GM12878 (cell line): ENCODE results near the gene ALDH1L1. TPM values are rescaled to one million over a fixed set of nuclear protein-coding genes. Genes with fewer than 3 reads are reported as not detected.

Source experiments
- EGR1 ChIP-seq, 2 experiments: IDR thresholded peaks; 1 replicate in 1 of 2; 2 replicates in 1 of 2; pipeline ENCODE4 v1.6.1; 2011 to 2012; ENCODE audit warnings: low read depth in 2 of 2, low read length in 2 of 2, borderline replicate concordance in 1 of 2, mild to moderate bottlenecking in 1 of 2, moderate library complexity in 1 of 2
- MYC ChIP-seq: IDR thresholded peaks from 2 replicates; pipeline ENCODE4 v1.6.1; 2011; ENCODE audit warnings: mild to moderate bottlenecking, low read length, moderate library complexity, inconsistent platforms; ENCODE audit not compliant: insufficient read depth, insufficient replicate concordance, insufficient read length, severe bottlenecking
- polyA plus RNA-seq, 11 experiments: library from polyadenylated mRNA; depleted of rRNA in 4 of 11; unstranded in 6 of 11; stranded (reverse) in 5 of 11; fragments of >200 nt; fragmentation: Nextera tagmentation in 4 of 11; fragmentation: Illumina TruSeq in 1 of 11; extraction: Ambion mirVana in 4 of 11; extraction: Trizol in 1 of 11; gene quantifications; 1 replicate in 1 of 11; 2 replicates in 10 of 11; pipeline versions ENCODE4 v1.2.1 to v1.2.3, GENCODE V29; 2011 to 2016; ENCODE audit warnings: inconsistent platforms in 2 of 11, missing spikeins in 2 of 11, low read depth in 1 of 11
- total RNA-seq, 4 experiments: library from RNA; depleted of rRNA in 3 of 4; stranded (reverse); fragments of >200 nt in 3 of 4; fragmentation: Illumina TruSeq in 1 of 4; extraction: Trizol in 1 of 4; gene quantifications; 2 replicates each; pipeline versions ENCODE4 v1.2.1 to v1.2.3, GENCODE V29; 2013 to 2021
- TF ChIP-seq, protein P1 (sequence below): fragments of 450-650 bp; IDR thresholded peaks from 2 replicates; pipeline ENCODE4 v1.6.1; 2017; ENCODE audit warnings: mild to moderate bottlenecking, moderate library complexity
- TF ChIP-seq, protein P2 (sequence below): fragments of 450-650 bp; IDR thresholded peaks from 2 replicates; pipeline ENCODE4 v1.6.1; 2016; ENCODE audit warnings: mild to moderate bottlenecking

The ALDH1L1 gene
- total and polyA plus RNA-seq, 10 of the 15 experiments (the other 5 are each of a cell fraction or from before 2014, with no cell fraction given) = 0.04 to 18.2 (median 0.45) TPM

GRCh38 chr3:126207166-126207565 is 26.8 kb upstream of the ALDH1L1 start (continued):
- TF ChIP-seq, protein P1, sequence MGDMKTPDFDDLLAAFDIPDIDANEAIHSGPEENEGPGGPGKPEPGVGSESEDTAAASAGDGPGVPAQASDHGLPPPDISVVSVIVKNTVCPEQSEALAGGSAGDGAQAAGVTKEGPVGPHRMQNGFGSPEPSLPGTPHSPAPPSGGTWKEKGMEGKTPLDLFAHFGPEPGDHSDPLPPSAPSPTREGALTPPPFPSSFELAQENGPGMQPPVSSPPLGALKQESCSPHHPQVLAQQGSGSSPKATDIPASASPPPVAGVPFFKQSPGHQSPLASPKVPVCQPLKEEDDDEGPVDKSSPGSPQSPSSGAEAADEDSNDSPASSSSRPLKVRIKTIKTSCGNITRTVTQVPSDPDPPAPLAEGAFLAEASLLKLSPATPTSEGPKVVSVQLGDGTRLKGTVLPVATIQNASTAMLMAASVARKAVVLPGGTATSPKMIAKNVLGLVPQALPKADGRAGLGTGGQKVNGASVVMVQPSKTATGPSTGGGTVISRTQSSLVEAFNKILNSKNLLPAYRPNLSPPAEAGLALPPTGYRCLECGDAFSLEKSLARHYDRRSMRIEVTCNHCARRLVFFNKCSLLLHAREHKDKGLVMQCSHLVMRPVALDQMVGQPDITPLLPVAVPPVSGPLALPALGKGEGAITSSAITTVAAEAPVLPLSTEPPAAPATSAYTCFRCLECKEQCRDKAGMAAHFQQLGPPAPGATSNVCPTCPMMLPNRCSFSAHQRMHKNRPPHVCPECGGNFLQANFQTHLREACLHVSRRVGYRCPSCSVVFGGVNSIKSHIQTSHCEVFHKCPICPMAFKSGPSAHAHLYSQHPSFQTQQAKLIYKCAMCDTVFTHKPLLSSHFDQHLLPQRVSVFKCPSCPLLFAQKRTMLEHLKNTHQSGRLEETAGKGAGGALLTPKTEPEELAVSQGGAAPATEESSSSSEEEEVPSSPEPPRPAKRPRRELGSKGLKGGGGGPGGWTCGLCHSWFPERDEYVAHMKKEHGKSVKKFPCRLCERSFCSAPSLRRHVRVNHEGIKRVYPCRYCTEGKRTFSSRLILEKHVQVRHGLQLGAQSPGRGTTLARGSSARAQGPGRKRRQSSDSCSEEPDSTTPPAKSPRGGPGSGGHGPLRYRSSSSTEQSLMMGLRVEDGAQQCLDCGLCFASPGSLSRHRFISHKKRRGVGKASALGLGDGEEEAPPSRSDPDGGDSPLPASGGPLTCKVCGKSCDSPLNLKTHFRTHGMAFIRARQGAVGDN = no peak
- no peak for TF ChIP-seq EGR1 (IDR thresholded peaks at IDR 0.05; ENCODE audit: borderline replicate concordance in 1 of 2, low read depth in 2 of 2, low read length in 2 of 2)
- TF ChIP-seq, protein P2, sequence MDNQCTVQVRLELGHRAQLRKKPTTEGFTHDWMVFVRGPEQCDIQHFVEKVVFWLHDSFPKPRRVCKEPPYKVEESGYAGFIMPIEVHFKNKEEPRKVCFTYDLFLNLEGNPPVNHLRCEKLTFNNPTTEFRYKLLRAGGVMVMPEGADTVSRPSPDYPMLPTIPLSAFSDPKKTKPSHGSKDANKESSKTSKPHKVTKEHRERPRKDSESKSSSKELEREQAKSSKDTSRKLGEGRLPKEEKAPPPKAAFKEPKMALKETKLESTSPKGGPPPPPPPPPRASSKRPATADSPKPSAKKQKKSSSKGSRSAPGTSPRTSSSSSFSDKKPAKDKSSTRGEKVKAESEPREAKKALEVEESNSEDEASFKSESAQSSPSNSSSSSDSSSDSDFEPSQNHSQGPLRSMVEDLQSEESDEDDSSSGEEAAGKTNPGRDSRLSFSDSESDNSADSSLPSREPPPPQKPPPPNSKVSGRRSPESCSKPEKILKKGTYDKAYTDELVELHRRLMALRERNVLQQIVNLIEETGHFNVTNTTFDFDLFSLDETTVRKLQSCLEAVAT = no peak
- no peak for TF ChIP-seq MYC
